Measurements from ENCODE around the gene DLEC1.

DNA sequence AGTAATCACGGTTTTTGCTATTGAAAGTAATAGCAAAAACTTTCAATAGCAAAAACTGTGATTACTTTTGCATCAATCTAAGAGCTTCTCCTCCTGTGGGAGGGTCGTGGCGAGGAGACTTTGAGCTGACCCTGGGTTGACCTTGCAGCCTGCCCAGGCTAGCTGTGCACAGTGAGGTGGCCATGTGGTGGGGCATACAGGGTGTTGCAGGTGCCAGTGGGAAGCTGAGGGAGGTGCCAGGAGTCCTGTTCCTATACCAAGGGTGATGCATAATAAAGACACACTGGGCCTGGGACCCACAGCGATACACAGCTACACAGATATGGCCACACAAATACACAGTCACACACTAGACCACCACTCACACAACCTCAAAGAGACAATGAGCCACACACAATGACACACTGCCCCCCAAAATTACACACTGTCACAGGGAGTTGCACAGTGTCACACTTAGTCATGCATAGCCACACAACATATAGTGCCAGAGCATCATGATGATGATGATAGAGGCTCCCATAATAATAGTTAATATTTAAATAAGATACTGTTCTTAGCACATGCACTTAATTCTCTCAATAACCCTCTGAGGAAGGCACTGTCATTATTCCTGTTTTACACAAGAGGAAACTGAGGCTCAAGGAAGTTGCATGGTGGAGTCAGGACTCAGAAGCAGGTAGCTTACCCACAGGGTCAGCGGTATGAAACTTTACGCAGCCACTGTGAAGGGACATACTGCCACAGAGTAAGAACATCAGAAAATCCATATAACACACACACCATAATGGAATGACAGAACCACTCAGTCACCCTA is 15.9 kb upstream of the DLEC1 start:
- TF ChIP-seq, protein P1, sequence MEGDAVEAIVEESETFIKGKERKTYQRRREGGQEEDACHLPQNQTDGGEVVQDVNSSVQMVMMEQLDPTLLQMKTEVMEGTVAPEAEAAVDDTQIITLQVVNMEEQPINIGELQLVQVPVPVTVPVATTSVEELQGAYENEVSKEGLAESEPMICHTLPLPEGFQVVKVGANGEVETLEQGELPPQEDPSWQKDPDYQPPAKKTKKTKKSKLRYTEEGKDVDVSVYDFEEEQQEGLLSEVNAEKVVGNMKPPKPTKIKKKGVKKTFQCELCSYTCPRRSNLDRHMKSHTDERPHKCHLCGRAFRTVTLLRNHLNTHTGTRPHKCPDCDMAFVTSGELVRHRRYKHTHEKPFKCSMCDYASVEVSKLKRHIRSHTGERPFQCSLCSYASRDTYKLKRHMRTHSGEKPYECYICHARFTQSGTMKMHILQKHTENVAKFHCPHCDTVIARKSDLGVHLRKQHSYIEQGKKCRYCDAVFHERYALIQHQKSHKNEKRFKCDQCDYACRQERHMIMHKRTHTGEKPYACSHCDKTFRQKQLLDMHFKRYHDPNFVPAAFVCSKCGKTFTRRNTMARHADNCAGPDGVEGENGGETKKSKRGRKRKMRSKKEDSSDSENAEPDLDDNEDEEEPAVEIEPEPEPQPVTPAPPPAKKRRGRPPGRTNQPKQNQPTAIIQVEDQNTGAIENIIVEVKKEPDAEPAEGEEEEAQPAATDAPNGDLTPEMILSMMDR (IDR thresholded peaks at IDR 0.05; ENCODE audit: borderline replicate concordance, extremely low read depth, low read length, poor library complexity, severe bottlenecking): no peak
- no peak for TF ChIP-seq EZH2 (IDR thresholded peaks at IDR 0.05; ENCODE audit: borderline replicate concordance, low read depth, low read length, severe bottlenecking)
